Astrocyte (in vitro differentiated cells and primary cell): ENCODE results near the gene TMEM63B.
"Not testable (repeated sequence)": the region's sequence is repeated elsewhere in the genome, so short reads cannot be mapped to it uniquely, and the experiment has no call there.

Experiments
- CTCF ChIP-seq: IDR thresholded peaks from 2 replicates; pipeline ENCODE4 v1.5.1; 2011; ENCODE audit warnings: low read depth, mild to moderate bottlenecking, inconsistent platforms, low read length, moderate library complexity; ENCODE audit not compliant: insufficient read depth
- EZH2 ChIP-seq: IDR thresholded peaks from 2 replicates; pipeline ENCODE4 v1.6.1; 2012; ENCODE audit warnings: mild to moderate bottlenecking, low read length, inconsistent platforms; ENCODE audit not compliant: insufficient read depth

- not testable (repeated sequence) for TF ChIP-seq CTCF, EZH2
These were observed 58.0 kb downstream of the TMEM63B start for GRCh38 chr6:44185356-44185755.
